ENCODE measurements around the gene RASGRP3. TPM values are rescaled to one million over a fixed set of nuclear protein-coding genes. Genes with fewer than 3 reads are reported as not detected.

Gene RASGRP3
- 1.3 and 1.5 TPM in 2 replicates for total RNA-seq

GRCh38 chr2:33476131-33476792 lies at the start of gene RASGRP3:
Gene RASGRP3, plus strand, starts transcription at chr2:33476649. Its CDS starts 38,488 bp downstream, at chr2:33515137.

GRCh38 chr2:33599175-33599942 lies 122.9 kb downstream of the RASGRP3 start, which contains the start of gene FAM98A:
Gene FAM98A, minus strand, starts transcription at chr2:33599299. Its CDS starts 78 bp downstream, at chr2:33599221.

Other genes with a start within 250 kb of the RASGRP3 start
- 54.9 and 60.4 TPM in 2 replicates for gene FAM98A, start 122.7 kb downstream of the RASGRP3 start, total RNA-seq